Measurements from ENCODE around the gene RIN2.

DNA sequence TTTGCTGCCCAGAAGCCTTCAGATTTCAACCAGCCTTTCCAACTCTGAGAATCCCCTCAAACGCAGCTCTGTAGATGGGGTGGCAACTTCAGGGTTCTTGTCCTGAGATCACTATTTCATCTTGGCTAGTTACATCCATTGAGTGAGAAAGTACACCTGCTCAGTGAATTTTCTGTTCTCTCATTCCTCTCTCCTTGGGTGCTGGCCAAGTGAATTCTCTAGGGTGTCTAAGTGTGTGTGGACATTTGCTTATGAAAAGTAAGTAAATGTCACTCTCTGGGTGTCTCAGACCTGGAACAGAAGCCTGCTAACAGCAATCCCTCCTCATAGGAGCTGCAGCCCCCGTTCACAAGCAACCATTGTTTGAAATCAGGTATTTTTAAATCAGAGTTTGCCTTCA, 3.8 kb downstream of the RIN2 start:
- TF ChIP-seq POLR2A (IDR thresholded peaks at IDR 0.05): no peak
- TF ChIP-seq, protein P1, sequence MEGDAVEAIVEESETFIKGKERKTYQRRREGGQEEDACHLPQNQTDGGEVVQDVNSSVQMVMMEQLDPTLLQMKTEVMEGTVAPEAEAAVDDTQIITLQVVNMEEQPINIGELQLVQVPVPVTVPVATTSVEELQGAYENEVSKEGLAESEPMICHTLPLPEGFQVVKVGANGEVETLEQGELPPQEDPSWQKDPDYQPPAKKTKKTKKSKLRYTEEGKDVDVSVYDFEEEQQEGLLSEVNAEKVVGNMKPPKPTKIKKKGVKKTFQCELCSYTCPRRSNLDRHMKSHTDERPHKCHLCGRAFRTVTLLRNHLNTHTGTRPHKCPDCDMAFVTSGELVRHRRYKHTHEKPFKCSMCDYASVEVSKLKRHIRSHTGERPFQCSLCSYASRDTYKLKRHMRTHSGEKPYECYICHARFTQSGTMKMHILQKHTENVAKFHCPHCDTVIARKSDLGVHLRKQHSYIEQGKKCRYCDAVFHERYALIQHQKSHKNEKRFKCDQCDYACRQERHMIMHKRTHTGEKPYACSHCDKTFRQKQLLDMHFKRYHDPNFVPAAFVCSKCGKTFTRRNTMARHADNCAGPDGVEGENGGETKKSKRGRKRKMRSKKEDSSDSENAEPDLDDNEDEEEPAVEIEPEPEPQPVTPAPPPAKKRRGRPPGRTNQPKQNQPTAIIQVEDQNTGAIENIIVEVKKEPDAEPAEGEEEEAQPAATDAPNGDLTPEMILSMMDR (IDR thresholded peaks at IDR 0.05): no peak

Measured in thyroid gland (tissue), 4 donors.